PC-9 (cell line): ENCODE measurements around the gene EGLN1. TPM values are rescaled to one million over a fixed set of nuclear protein-coding genes. Genes with fewer than 3 reads are reported as not detected.

Experiments
- BruUV-seq: library from RNA; stranded (reverse); fragments of 400-500 nt; replicated peaks from 2 replicates; lab custom pipeline; 2021; lab: Mats Ljungman, UMichigan
- CTCF ChIA-PET: fragments of 300-600 bp; sonication (Branson Sonifier 250); formaldehyde crosslinking; loops from one replicate; lab custom pipeline; 2022; ENCODE audit warnings: antibody characterized with exemption; lab: Charles Lee
- POLR2A ChIA-PET: fragments of 300-600 bp; sonication (Branson Sonifier 250); formaldehyde crosslinking; loops from one replicate; lab custom pipeline; 2022; ENCODE audit warnings: antibody characterized with exemption; ENCODE audit not compliant: unreplicated experiment; lab: Charles Lee
- DNase-seq, 2 experiments: peaks; one replicate each; pipeline versions ENCODE4 v3.0.0 to v3.0.0-alpha.2; 2015 to 2022; ENCODE audit warnings: mixed read lengths in 1 of 2
- H2AFZ ChIP-seq: fragments of 200-600 bp; sonication (generic); 2 replicates; pipeline ENCODE4 v1.8.1; 2017; ENCODE audit warnings: antibody characterized with exemption
- H3F3A ChIP-seq: fragments of 200-600 bp; sonication (generic); 2 replicates; pipeline ENCODE4 v1.8.1; 2017; ENCODE audit warnings: antibody characterized with exemption, mild to moderate bottlenecking, low read depth; ENCODE audit not compliant: insufficient read depth
- H3K27ac ChIP-seq: fragments of 200-600 bp; sonication (generic); 2 replicates; pipeline ENCODE4 v1.6.1; 2016; ENCODE audit warnings: mixed run types
- H3K27me3 ChIP-seq: fragments of 200-600 bp; sonication (generic); 2 replicates; pipeline ENCODE4 v1.6.1; 2016; ENCODE audit warnings: low read depth, mixed run types; ENCODE audit not compliant: insufficient read depth
- H3K36me3 ChIP-seq: fragments of 200-600 bp; sonication (generic); 2 replicates; pipeline ENCODE4 v1.6.1; 2016; ENCODE audit warnings: low read depth, mixed run types
- H3K4me1 ChIP-seq: fragments of 200-600 bp; sonication (generic); replicated peaks from 2 replicates; pipeline ENCODE4 v1.6.1; 2016; ENCODE audit warnings: mixed run types; ENCODE audit not compliant: insufficient read depth
- H3K4me2 ChIP-seq: fragments of 200-600 bp; sonication (generic); 2 replicates; pipeline ENCODE4 v1.6.1; 2017; ENCODE audit warnings: mixed run types
- H3K4me3 ChIP-seq: fragments of 200-600 bp; sonication (generic); 2 replicates; pipeline ENCODE4 v1.6.1; 2016; ENCODE audit warnings: mixed run types
- H3K79me2 ChIP-seq: fragments of 200-600 bp; sonication (generic); 2 replicates; pipeline ENCODE4 v1.6.1; 2017; ENCODE audit warnings: low read depth, mixed run types
- H3K9me2 ChIP-seq: fragments of 200-600 bp; sonication (generic); 2 replicates; pipeline ENCODE4 v1.8.1; 2017; ENCODE audit warnings: mild to moderate bottlenecking; ENCODE audit not compliant: insufficient read depth
- H3K9me3 ChIP-seq: fragments of 200-600 bp; sonication (generic); 2 replicates; pipeline ENCODE4 v1.8.1; 2016; ENCODE audit warnings: low read depth; ENCODE audit not compliant: insufficient read depth
- H4K20me1 ChIP-seq: fragments of 200-600 bp; sonication (generic); 2 replicates; pipeline ENCODE4 v1.8.1; 2017; ENCODE audit not compliant: insufficient read depth
- CTCF ChIP-seq: fragments of 200-600 bp; sonication (generic); conservative IDR thresholded peaks from 2 replicates; pipeline ENCODE4 v1.6.1; 2017; ENCODE audit warnings: mixed run types, antibody characterized with exemption, mild to moderate bottlenecking, moderate library complexity
- EZH2 ChIP-seq: fragments of 200-600 bp; sonication (generic); IDR thresholded peaks from 2 replicates; pipeline ENCODE4 v1.8.0; 2017; ENCODE audit warnings: antibody characterized with exemption, low read depth
- intact Hi-C: fragments of 100-400 bp; cut with micrococcal nuclease; formaldehyde crosslinking; loops from one replicate; pipeline ENCODE4 v1.10.0; 2022; ENCODE audit not compliant: unreplicated experiment
- total RNA-seq: library from RNA; stranded (reverse); gene quantifications from 2 replicates; pipeline ENCODE4 v1.2.3, GENCODE V29; 2021

The EGLN1 gene
- total RNA-seq, 1 experiment from 2014 or later: 18.8 TPM

GRCh38 chr1:231359113-231359512, 63.0 kb downstream of the EGLN1 start:
- Histone ChIP-seq H3K4me2 (no peak overlapping the region), H3F3A (no peaks in the 10 kb centered on the region), H3K79me2 (no peaks in the 10 kb centered on the region), H4K20me1 (no peaks in the 10 kb centered on the region), H3K27me3 (no peaks in the 10 kb centered on the region), H2AFZ (no peak overlapping the region), H3K4me3 (no peak overlapping the region), H3K9me2 (no peaks in the 10 kb centered on the region), H3K27ac (no peak overlapping the region), H3K9me3 (no peaks in the 10 kb centered on the region), H3K36me3 (no peaks in the 10 kb centered on the region), H3K4me1 (no peaks in the 10 kb centered on the region)
- BruUV-seq: no TSS peak
- TF ChIP-seq CTCF: no peak
- no peak for TF ChIP-seq EZH2
- POLR2A ChIA-PET: no interaction called here
- intact Hi-C loops: loop anchor here (2.0 to 5.0 kb wide), 2 partner anchors 62 to 168 kb away; partner anchors contain the start of gene TSNAX
- no peak for DNase-seq
- CTCF ChIA-PET: no interaction called here

GRCh38 chr1:231357831-231358354, 64.2 kb downstream of the EGLN1 start:
- Histone ChIP-seq H3K9me2 (no peaks in the 10 kb centered on the region), H3F3A (no peaks in the 10 kb centered on the region), H3K9me3 (no peaks in the 10 kb centered on the region), H3K36me3 (no peaks in the 10 kb centered on the region; the same call in 1 of the 2 replicates), H3K4me2 (no peak overlapping the region), H3K27me3 (no peaks in the 10 kb centered on the region), H4K20me1 (no peaks in the 10 kb centered on the region), H3K27ac (no peak overlapping the region), H2AFZ (no peak overlapping the region), H3K4me1 (no peaks in the 10 kb centered on the region), H3K4me3 (no peak overlapping the region), H3K79me2 (no peaks in the 10 kb centered on the region)
- BruUV-seq: no TSS peak
- CTCF ChIA-PET: interaction anchor here (0.7 to 1.0 kb wide), 2 partner anchors 63 to 226 kb away, joined by 3 to 11 read pairs; no protein-coding TSS in a partner anchor
- POLR2A ChIA-PET: no interaction called here
- peak; percentile 14 to 71 for DNase-seq
- intact Hi-C loops: loop anchor here (1.0 to 5.0 kb wide), 4 partner anchors 63 to 232 kb away; partner anchors contain the start of gene TSNAX
- TF ChIP-seq CTCF (peak; percentile 89), EZH2 (no peak)

- H2AFZ ChIP-seq: no peak overlapping the region
- no peak for DNase-seq
- no peaks in the 10 kb centered on the region for H3K9me2 ChIP-seq
- intact Hi-C loops: loop anchor here (1.0 to 5.0 kb wide), 2 partner anchors 170 to 233 kb away; partner anchors contain the start of gene TSNAX
- H3K27me3 ChIP-seq: no peaks in the 10 kb centered on the region
- H3K36me3 ChIP-seq: no peaks in the 10 kb centered on the region; the same call in 1 of the 2 replicates
- no peaks in the 10 kb centered on the region for H3K79me2 ChIP-seq
- H3K9me3 ChIP-seq: no peaks in the 10 kb centered on the region
- no TSS peak for BruUV-seq
- no peaks in the 10 kb centered on the region for H3K4me1 ChIP-seq
- POLR2A ChIA-PET: interaction anchor here (0.6 kb wide), 1 partner anchor 352 kb away, joined by 3 read pairs; no protein-coding TSS in a partner anchor
- no peaks in the 10 kb centered on the region for H3F3A ChIP-seq
- H3K4me3 ChIP-seq: no peak overlapping the region
- no peak overlapping the region for H3K27ac ChIP-seq
- CTCF ChIA-PET: interaction anchor here (0.6 to 1.0 kb wide), 5 partner anchors 64 to 663 kb away, joined by 3 to 11 read pairs (median 6); no protein-coding TSS in a partner anchor
- no peak overlapping the region for H3K4me2 ChIP-seq
- H4K20me1 ChIP-seq: no peaks in the 10 kb centered on the region
- no peak for TF ChIP-seq EZH2
- TF ChIP-seq CTCF: no peak
Observed at GRCh38 chr1:231357187-231357772, 64.8 kb downstream of the EGLN1 start.
